ENCODE measurements around the gene EDRF1.

- TF ChIP-seq CTCF (IDR thresholded peaks at IDR 0.05 in 4 of 5, conservative IDR thresholded peaks at IDR 0.05 in 1 of 5) (no peak), POLR2A (IDR thresholded peaks at IDR 0.05) (no peak)
Measured at GRCh38 chr10:125777806-125778205, 58.3 kb downstream of the EDRF1 start.
